Hematopoietic multipotent progenitor cell treated with erythropoietin and hydrocortisone succinate and interleukin-3 and kit ligand, for 15 days (in vitro differentiated cells): ENCODE results near the gene DDOST.
A peak's percentile ranks its signal among the peaks of the same experiment; 100 is the strongest.

Source experiments
- DNase-seq: peaks from one replicate; pipeline ENCODE4 v3.0.0-alpha.2; 2015; ENCODE audit warnings: low spot score

DDOST gene

DNA sequence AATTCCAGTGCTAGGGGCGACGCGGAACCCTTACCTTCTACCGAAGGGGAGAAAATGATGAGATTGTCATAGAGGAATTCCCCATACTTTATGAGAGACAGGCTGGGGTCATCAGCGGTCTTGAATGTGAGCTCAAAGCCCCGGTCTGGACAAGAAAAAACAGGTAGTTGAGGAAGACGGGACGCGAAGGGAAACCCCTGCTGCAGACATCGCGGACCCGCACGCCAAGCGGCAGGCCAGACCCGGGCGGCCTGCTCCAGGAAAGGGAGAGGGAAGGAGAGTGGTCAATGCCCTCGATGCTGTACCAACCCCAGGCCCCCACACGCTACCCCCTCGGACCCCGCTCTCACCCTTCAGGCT, 342 bp downstream of the DDOST start:
- DNase-seq: no peak

DNA sequence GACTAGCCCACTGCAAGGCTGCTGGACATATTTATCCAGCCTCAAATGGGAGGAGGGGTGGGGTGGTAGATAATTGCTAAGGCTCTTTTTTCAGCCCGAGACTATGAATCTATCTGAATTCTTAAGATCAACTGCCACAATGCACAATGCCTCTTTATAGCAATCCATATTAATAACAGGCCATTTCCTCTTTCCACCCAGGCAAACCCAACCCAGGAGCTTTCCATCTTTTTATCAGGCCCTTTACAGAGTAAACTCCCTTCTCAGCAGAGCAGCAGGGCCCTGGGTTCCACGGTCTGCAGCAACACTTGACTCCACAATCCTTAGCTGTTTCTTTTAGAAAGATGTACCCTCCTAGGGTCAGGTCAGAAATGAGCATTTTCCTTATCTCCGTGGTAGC, 806 bp downstream of the DDOST start:
- DNase-seq: peak; percentile 15

DNA sequence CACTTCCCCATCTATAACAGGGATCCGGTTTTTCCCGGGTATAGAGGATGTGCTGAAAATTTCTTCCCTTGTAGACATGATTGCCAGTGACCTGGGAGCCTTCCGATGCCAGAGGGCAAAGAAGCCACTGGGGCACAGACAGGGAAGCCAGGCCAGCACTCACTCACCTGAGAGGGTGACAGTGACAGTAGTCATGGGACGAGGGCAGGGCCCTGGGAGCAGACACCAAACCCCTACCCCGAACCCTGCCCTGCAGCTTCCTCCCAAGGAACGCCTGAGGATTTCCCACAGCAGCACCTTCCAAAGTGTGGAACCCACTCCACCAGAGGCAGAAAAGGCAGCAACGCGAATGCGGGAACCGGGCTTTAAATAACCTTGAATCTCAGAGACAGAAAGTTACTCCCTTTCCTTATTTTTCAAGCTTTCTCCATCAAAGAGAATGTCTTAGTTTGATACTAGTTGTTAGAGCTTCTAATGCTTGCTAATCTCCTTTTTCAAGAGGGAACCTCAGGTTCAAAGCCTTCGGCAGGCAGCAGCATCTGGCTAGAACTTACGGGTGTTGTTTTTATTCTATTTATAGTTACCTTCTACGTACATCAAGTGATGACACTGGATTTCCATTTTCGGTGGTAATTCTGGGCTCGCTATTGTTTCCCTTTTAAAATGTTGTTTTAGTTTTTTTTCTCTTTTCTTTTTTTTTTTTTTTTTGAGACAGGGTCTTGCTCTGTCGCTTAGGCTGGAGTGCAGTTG, 2.8 kb downstream of the DDOST start:
- no peak for DNase-seq

DNA sequence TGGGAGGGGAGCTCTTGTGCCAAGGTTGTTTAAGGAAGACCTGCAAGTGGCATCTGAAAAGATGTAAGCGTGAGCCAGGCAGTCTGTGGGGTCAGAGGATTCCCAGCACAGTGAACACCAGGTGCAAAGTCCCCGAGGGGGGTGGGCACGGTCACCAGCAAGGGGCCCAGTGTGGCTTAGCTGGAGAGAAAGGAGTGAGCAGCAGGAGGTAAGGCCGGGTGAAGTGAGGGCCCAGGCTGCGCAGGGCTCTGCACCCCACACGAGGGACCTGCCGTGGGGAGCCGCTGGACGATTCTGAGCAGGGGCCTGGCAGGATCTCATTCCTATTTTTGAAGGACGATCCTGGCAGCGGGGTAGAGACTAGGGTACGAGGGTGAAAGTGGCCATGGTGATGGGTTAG, 4.1 kb downstream of the DDOST start:
- no peak for DNase-seq

DNA sequence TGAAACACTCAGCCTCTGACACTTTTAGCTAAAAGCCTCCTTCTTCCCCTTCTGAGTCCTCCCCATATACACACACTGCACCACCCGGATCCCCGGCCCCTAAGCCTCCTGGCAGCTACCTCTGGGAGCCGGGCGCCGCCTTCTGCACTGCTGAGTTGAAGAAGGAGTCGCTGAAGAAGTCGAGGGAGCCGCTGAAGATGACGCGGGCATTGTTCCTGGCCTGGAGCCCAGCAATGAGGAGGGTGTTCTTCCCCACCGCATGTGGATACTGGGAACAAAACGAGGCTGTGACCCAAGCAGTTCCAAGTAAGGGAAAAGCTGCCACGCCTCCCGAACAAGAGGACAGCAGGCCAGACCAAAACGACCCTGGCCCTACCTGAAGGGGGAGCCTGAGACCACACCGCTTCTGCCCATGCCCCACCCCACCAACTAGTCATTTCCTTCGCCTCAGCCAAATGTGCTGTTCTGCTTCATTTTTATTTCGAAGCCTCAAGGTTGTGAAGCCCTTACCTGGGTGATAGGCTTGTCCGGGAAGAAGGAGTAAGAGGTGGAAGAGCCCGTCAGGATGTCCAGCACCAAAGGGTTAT, 7.0 kb downstream of the DDOST start:
- no peak for DNase-seq

DNA sequence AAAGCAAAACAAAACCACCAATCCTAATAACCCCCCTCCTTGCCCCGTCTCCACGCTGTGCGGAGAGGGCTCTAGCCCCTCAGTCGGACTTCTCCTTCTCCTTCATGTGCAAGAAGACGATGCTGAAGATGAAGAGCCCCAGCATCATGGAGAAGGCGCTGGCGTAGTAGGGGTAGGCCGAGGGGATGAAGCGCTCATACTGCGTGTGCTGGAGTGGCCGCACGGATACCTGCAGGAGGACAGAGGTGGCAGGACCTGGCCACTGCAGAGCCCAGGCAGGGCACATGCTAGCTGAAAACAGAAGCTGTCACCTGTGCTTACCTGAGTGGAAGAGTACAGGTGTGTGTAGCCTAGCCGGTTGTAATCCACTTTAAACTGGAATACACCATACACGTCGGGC, 8.9 kb downstream of the DDOST start:
- DNase-seq: no peak

DNA sequence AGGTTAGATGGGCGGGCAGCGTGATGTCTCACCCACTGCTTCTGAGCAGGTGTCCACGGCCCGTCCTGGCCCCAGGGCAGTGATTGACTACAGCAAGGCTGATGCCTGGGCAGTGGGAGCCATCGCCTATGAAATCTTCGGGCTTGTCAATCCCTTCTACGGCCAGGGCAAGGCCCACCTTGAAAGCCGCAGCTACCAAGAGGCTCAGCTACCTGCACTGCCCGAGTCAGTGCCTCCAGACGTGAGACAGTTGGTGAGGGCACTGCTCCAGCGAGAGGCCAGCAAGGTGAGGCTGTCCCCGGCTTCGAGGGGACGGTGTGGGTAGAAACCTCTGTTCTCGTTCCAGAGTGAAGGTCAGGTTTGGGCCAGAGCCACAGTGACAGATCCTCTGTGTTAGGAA, 12.2 kb downstream of the DDOST start:
- no peak for DNase-seq

DNA sequence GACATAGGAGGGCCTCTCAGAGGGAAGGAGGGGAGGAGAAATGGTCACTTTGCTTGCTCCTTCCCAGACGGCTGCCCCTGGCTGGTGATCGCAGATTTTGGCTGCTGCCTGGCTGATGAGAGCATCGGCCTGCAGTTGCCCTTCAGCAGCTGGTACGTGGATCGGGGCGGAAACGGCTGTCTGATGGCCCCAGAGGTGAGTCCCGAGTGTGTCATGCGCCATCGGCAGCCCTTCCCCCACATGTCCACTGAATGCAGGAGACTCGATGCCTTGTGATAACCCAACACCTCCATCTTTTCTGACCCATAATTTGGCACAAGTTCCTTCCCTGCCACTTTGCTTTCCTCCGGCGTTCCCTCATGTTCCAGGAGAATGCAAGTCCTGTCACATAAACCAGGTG, 12.7 kb downstream of the DDOST start:
- DNase-seq: no peak

DNA sequence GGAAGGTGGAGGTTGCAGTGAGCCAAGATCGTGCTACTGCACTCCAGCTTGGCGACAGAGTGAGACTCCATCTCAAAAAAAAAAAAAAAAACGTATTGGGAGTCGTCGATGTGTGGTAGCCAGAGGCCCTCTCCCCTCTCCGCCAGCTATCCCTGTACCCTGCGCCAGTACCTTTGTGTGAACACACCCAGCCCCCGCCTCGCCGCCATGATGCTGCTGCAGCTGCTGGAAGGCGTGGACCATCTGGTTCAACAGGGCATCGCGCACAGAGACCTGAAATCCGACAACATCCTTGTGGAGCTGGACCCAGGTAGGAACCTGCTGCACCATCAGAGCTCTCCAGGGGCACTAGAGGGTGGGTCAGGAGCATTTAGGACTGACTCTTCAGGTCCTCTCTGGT, 15.8 kb downstream of the DDOST start:
- DNase-seq: no peak

DNA sequence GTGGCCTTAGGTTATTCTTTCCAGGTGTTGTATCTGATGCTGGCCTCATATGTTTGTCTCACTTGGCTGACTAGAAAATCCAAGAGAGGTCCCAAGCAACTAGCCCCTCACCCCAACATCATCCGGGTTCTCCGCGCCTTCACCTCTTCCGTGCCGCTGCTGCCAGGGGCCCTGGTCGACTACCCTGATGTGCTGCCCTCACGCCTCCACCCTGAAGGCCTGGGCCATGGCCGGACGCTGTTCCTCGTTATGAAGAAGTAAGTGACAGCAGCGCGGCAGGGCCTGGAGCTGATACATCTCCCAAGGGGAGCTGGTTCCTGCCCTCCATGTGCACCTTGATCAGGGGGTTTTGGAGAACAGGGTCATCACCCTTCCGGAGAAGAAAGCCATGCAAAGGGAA, 16.8 kb downstream of the DDOST start:
- no peak for DNase-seq

DNA sequence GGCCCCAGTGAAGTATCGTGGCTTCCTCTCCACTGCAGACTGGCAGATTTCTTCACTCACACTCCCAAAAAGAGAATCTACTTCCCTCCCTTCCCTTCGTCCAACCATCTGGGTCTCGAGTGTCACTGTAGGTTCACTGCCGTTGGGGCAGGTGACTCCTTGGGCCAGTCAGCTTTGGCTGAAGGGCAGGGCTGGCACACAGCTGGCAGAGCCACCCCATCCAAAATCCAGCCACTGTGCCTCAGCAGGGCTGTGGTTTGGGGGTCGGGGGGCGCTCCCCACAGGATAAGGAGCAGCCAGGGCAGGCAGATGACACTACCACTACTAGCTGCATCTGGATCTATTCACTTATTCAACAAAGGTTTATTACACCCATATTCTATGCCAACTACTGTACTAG, 18.1 kb downstream of the DDOST start:
- no peak for DNase-seq

DNA sequence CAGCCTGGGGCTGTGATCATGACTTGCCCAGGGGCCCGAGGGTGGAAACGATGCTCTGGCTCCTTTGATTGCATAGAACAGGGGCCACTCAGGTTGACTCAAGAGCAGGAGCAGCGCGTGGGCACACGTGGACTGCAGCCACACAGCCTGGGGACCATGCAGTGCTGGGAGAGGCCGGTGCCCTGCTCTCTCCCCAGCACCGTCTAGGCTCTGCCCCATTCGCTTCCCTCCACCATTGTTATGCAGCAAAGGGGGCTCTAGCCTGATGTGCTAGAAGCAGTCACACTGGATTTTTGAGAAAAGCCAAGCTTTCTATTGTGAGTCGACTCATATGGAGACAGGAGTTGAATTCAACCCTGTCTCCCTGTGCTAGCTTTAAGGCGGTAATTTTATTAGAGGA, 19.2 kb downstream of the DDOST start:
- no peak for DNase-seq

DNA sequence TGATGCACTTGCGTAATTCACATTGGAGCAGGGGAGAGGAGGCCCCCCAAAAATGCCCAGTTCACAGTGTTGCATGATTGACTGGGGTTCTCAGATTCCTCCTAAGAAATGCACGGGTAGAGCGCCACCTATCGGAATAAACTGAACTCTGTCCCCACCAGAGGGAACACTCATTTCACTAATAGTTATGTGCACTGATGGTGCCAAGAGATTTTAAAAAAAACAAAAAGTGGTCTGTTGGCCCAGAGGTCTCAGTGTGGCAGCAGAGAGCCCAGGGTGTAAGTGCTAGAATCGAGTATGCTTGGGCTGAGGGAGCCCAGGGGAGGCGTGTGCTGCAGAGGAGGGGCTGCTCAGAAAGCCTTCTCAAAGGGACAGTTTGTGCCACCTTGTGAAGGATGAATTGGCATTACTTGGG, 21.0 kb downstream of the DDOST start:
- DNase-seq: peak; percentile 73

DNA sequence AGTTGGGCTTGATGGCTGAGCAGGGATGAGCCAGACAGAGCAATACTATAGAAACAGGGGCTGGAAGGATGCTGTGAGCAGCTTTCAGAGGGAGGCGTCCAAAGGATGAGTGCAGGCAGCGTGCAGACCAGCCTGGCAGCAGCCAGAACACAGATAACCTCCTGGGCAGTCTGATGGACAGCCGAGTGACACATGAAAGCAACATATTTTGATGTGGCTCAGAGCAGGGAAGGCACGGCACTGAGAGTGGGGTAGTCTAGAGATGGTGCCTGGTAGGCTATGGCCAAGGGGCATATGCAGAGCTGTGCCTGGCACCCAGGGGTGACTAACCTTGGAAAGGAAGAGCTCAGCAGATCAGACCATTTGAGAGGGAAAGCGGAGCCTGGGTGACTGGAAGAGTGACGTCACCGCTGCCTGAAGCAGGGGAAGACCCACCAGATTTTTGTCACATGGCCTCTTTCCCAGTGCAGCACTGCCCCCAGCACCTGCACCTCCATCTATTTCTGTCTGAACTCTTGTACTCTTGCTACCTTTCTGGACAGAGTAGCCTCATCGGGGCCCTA, 24.3 kb downstream of the DDOST start:
- no peak for DNase-seq

DNA sequence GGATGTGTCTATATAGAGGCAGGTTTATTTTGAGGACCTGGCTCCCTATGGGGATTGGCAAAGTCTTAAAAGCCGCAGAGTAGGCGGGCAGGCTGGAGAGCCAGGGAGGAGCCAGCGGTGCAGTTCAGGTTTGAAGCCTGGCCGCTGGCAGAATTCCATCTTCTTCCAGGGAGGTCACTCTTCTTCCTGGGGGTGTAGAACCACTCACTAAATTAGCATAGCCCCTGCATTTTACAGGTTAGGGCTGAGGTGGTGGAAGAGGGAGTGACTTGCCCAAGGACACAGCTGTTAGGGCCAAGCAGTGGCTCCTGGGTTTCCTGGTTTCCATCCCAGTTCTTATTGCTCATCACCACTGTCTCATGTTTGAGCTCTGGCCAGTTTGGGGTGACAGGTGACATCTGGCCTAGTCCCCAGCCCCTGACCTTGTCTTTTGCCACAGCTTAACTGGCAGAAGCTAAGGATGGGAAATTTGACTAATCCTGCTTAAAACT, 26.5 kb downstream of the DDOST start:
- DNase-seq: peak; percentile 29

DNA sequence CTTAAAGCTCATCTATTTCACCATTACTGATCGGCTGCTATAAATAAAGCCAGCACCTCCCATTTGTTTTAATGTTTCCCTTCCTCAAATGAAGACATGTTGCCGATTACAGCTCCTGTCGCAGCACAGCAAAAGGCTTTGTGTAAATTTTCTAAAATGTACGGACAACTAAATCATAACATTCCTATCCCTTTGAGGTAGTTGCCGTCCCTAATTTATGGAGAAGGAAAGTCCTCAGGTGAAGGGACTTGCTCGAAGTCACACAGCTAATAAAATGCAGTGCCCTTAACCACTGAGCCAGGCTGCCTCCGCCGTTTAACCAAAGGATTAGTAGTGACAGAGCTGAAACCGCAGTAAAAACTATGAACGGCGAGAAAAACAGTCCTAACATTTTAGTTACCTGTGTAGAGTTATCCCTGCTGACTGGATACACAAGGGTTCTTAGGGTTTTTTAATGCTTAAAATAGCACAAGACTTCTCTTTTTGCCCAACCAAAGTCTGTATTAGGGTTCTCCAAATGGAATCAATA, 27.0 kb downstream of the DDOST start:
- DNase-seq: no peak

DNA sequence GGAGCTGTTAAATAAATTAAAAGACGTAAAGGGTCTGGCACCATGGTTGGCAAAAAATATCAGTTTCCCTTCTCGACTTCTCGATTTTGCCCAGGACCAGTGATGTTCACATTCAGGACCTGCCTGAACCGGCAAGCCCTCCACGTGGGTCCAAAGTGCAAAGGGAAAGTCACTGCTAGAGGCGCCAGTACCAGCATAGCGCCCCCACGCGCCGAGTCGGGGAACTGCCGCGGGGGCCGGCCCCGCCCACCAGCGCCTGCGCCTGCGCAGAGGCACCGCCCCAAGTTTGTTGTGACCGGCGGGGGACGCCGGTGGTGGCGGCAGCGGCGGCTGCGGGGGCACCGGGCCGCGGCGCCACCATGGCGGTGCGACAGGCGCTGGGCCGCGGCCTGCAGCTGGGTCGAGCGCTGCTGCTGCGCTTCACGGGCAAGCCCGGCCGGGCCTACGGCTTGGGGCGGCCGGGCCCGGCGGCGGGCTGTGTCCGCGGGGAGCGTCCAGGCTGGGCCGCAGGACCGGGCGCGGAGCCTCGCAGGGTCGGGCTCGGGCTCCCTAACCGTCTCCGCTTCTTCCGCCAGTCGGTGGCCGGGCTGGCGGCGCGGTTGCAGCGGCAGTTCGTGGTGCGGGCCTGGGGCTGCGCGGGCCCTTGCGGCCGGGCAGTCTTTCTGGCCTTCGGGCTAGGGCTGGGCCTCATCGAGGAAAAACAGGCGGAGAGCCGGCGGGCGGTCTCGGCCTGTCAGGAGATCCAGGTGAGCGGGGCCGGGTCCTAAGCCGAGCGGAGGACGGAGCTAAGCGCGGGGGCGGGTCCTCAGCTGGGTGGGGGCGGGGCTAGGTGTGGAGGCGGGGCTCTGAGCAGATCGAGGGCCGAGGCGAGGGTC, 27.7 kb downstream of the DDOST start, which contains the start of gene PINK1:
Gene PINK1, plus strand, starts transcription at position 269 of the 875 bp plus-strand sequence. Its CDS starts 91 bp downstream, at position 360.
- DNase-seq: peak; percentile 79

DNA sequence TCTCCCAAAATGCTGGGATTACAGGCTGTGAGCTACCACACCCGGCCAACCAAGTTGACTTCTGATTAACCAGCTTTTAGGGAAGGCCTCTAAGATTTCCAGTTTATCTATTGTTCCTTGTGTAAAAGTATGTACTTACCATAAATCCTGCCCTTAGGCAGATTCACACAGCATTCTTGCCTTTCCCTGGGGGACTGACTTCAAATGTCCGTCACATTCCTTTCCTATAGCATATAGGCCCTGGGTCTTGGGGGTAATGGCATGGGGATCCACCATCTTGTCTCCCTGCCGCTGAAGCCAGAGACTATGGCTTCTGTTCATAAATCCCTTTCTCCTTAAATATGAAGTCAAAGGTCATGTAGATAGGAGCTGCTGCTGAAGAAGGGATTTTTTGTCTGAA, 28.8 kb downstream of the DDOST start:
- no peak for DNase-seq

DNA sequence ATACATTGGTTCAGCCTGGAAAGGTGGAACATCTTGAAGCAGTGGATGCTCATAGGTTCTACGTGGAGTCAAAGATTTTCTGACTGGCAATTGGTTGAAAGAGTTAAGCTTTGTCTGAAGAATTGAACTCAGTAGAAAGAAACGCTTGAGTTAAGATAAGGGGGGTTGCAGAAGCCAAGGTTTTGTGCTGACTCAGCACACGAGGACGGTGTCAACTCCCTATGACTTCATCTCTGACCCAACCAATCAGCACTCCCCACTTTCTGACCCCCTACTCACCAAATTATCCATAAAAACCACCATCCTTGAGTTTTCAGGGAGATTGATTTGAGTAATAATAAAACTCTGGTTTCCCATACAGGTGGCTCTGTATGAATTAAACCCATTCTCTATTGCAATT, 30.4 kb downstream of the DDOST start:
- no peak for DNase-seq

DNA sequence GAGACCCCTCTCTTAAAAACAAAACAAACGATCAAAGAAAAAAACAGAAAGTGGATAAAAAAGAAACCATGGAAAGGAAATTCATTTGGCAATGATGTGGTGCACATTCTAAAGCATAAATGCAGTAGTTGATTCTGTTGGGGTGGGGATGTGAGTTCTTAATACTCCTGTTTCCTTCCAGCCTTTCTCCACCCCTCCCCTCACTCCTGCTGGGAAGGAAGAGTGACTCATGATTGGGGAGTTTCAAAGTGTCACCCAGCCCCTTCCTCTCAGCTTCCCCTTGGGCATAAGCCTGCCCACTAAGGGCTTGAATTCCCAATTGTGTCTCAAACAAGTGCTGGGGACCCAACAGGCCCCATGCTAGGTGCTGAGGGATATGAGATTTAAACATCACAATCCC, 34.6 kb downstream of the DDOST start:
- no peak for DNase-seq

DNA sequence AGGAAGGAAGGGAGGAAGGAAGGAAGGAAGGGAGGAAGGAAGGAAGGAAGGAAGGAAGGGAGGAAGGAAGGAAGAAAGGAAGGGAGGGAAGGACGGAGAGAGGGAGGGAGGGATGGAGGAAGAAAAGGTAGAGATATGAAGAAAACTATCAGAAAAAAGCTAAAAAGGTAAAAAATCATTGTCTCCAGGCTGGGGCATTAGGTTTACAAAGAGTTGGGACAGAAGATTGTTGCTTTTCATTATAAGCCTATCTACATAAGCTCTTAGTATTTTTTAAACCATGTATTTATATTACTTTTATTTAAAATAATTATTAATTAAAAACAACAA, 35.1 kb downstream of the DDOST start:
- no peak for DNase-seq
